Heart left ventricle (tissue), 16 donors: ENCODE measurements around the gene COL26A1. TPM values are rescaled to one million over a fixed set of nuclear protein-coding genes. Genes with fewer than 3 reads are reported as not detected.

ENCODE experiments used
- ATAC-seq, 4 donors: fragments of 200-7000 bp; cut with Tn5 transposase; one replicate each; pipeline ENCODE4 v1.9.1; 2020 to 2022; ENCODE audit warnings: moderate library complexity in 4 of 4, mild to moderate bottlenecking in 3 of 4, moderate number of reproducible peaks in 1 of 4
- DNase-seq, 5 donors: peaks; one replicate each; pipeline ENCODE4 v3.0.0-alpha.2; 2020
- H3K27ac ChIP-seq, 12 donors: fragments of 200-600 bp; sonication (generic) in 4 of 12; one replicate each; pipeline versions ENCODE4 v1.5.0 to v1.8.0; 2016 to 2022; ENCODE audit warnings: mild to moderate bottlenecking in 2 of 12
- H3K27me3 ChIP-seq, 9 donors: fragments of 200-600 bp; sonication (generic) in 2 of 9; one replicate each; pipeline versions ENCODE4 v1.5.1 to v1.8.0; 2016 to 2022; ENCODE audit warnings: mild to moderate bottlenecking in 3 of 9
- H3K36me3 ChIP-seq, 9 donors: fragments of 200-600 bp; sonication (generic) in 2 of 9; one replicate each; pipeline versions ENCODE4 v1.5.0 to v1.8.0; 2018 to 2022; ENCODE audit warnings: mild to moderate bottlenecking in 2 of 9
- H3K4me1 ChIP-seq, 12 donors: fragments of 200-600 bp; sonication (generic) in 4 of 12; one replicate each; pipeline versions ENCODE4 v1.5.0 to v1.8.0; 2016 to 2022; ENCODE audit warnings: mild to moderate bottlenecking in 3 of 12
- H3K4me3 ChIP-seq, 12 donors: fragments of 200-600 bp; sonication (generic) in 4 of 12; one replicate each; pipeline versions ENCODE4 v1.5.0 to v1.8.0; 2017 to 2022; ENCODE audit warnings: mild to moderate bottlenecking in 9 of 12, moderate library complexity in 4 of 12
- H3K9me3 ChIP-seq, 12 donors: fragments of 200-600 bp; sonication (generic) in 4 of 12; one replicate each; pipeline versions ENCODE4 v1.5.0 to v1.8.0; 2016 to 2022; ENCODE audit warnings: mild to moderate bottlenecking in 1 of 12
- CTCF ChIP-seq, 12 donors: fragments of 200-600 bp; sonication (generic) in 4 of 12; IDR thresholded peaks; one replicate each; pipeline versions ENCODE4 v1.5.0 to v1.8.0; 2018 to 2022; ENCODE audit warnings: antibody characterized with exemption in 12 of 12, mild to moderate bottlenecking in 5 of 12
- POLR2A ChIP-seq, 2 donors: fragments of 450-650 bp; IDR thresholded peaks; one replicate each; pipeline ENCODE4 v1.6.1; 2017; ENCODE audit warnings: antibody characterized with exemption in 2 of 2, mild to moderate bottlenecking in 2 of 2, moderate library complexity in 2 of 2
- WGBS, 4 donors: extraction: QIAGEN DNeasy Blood & Tissue Kit in 2 of 4; methylation state at CpG; one replicate each; pipeline versions ENCODE4 v1.1.5 to v1.1.7; 2013 to 2018; 5-methylcytosine and 5-hydroxymethylcytosine counted together
- intact Hi-C, 10 donors: fragments of 100-400 bp; cut with DNase I; formaldehyde crosslinking; loops; one replicate each; pipeline versions ENCODE4 v1.11.1 to v1.14.2; 2022
- polyA plus RNA-seq, 2 donors: library from polyadenylated mRNA; stranded (reverse); fragments of 200-250 nt; gene quantifications; one replicate each; pipeline ENCODE4 v1.2.3, GENCODE V29; 2013
- total RNA-seq, 9 donors: library from RNA; depleted of rRNA in 2 of 9; stranded (reverse); fragments of >200 nt in 2 of 9; fragmentation: NEBNext Ultra II Directional in 3 of 9; extraction: Animal tissue kit (Norgen Biotek cat#: 25700) in 3 of 9; gene quantifications; one replicate each; pipeline versions ENCODE4 v1.1.0 to v1.2.4, GENCODE V29; 2016 to 2023
- donor health status: ischemic (EF 13 %, LVEDD 7.1; RV severe dilation, severe dysfunction).
- donor health status: healthy with polysubstance abuse.
- donor health status: DM: no; HTN: yes; CAD: no.
- donor health status: DM: no; HTN: no; CAD: no.
- donor health status: ischemic (EF 25% LVEDD 6.9; RV normal size, moderate dysfunction).
- donor health status: ischemic (EF 25% LVEDD 5.7; RV mildly dilated, moderate dysfunction).
- donor health status: healthy.
- donor health status: DM: yes; HTN: yes; CAD: no.
- donor health status: ischemic (EF 35%, LVEDD 5.7; RV mildly dilated, moderate dysfunction).
- donor health status: nonischemic (EF 11% LVEDD 7.7; RV severe dilation, severe dysfunction).
- donor health status: DM: yes; HTN: yes; CAD: no.
- donor health status: PGD.
- donor health status: ischemic (EF 29% LVEDD 5.4; RV normal size, mild dysfunction).
- donor health status: nonischemic (EF 23%, LVEDD 6.1; RV moderate dilation, normal function).

Gene COL26A1
- total and polyA plus RNA-seq, 11 donors, result 0.08 to 2.1 TPM; not detected in 9

GRCh38 chr7:101606498-101606923, 243.8 kb downstream of the COL26A1 start:
- intact Hi-C loops, result loop anchor here in 8 of 10 donors (10.0 kb wide), 6 partner anchors 68 to 668 kb away; partner anchors contain the start of gene CUX1 (in 2 of the 8)
- H3K27ac ChIP-seq, result no peak overlapping the region
- 63 to 77% (median 68%) methylated on average over 2 of the region's 2 CpGs for WGBS, 4 donors
- DNase-seq, result peak in 1 of 5 donors; percentile 38
- H3K27me3 ChIP-seq, result peaks cover 0 to 6% (median 0%) of the 10 kb centered on the region in 9 donors
- no peak for ATAC-seq
- peaks cover 0 to 8% (median 0%) of the 10 kb centered on the region in 12 donors for H3K4me1 ChIP-seq
- H3K4me3 ChIP-seq, result no peak overlapping the region
- no peaks in the 10 kb centered on the region for H3K36me3 ChIP-seq
- TF ChIP-seq POLR2A (IDR thresholded peaks at IDR 0.05) (no peak), CTCF (IDR thresholded peaks at IDR 0.05) (no peak)
- no peaks in the 10 kb centered on the region for H3K9me3 ChIP-seq

Other genes with a start within 250 kb of the COL26A1 start
- 100 to 1,000 TPM in 1 of 9 donors, 10 to 100 TPM in 4, 1 to 10 TPM in 4; 1.3 to 153 (median 13.9) TPM for gene SERPINE1, start 235.8 kb upstream of the COL26A1 start, total RNA-seq
- gene SERPINE1, start 235.8 kb upstream of the COL26A1 start, polyA plus RNA-seq, result 100 to 1,000 TPM in 1 of 2 donors, 1 to 10 TPM in 1; 3.4 to 595 TPM
- 10 to 100 TPM in 8 of 9 donors, 1 to 10 TPM in 1; 9.9 to 24.5 (median 12.8) TPM for gene AP1S1, start 208.4 kb upstream of the COL26A1 start, total RNA-seq
- gene AP1S1, start 208.4 kb upstream of the COL26A1 start, polyA plus RNA-seq, result 10 to 100 TPM; 15.9 to 41.8 TPM
- gene VGF, start 197.3 kb upstream of the COL26A1 start, total RNA-seq, result under 1 TPM in 2 of 9 donors, not detected in 7; 0.09 to 0.19 TPM
- gene VGF, start 197.3 kb upstream of the COL26A1 start, polyA plus RNA-seq, result under 1 TPM in 1 of 2 donors, not detected in 1; 0.14 TPM
- under 1 TPM in 1 of 9 donors, not detected in 8; 0.23 TPM for gene NAT16, start 182.6 kb upstream of the COL26A1 start, total RNA-seq
- gene NAT16, start 182.6 kb upstream of the COL26A1 start, polyA plus RNA-seq, result not detected
- not detected for gene MOGAT3, start 161.8 kb upstream of the COL26A1 start, total RNA-seq
- gene MOGAT3, start 161.8 kb upstream of the COL26A1 start, polyA plus RNA-seq, result not detected
- 10 to 100 TPM; 27.4 to 77.6 (median 42.0) TPM for gene PLOD3, start 145.3 kb upstream of the COL26A1 start, total RNA-seq
- 10 to 100 TPM; 22.2 to 55.2 TPM for gene PLOD3, start 145.3 kb upstream of the COL26A1 start, polyA plus RNA-seq
- gene ZNHIT1, start 144.7 kb upstream of the COL26A1 start, total RNA-seq, result 10 to 100 TPM; 47.0 to 88.1 (median 51.3) TPM
- 100 to 1,000 TPM in 1 of 2 donors, 10 to 100 TPM in 1; 89.8 to 156 TPM for gene ZNHIT1, start 144.7 kb upstream of the COL26A1 start, polyA plus RNA-seq
- gene CLDN15, start 125.1 kb upstream of the COL26A1 start, total RNA-seq, result 10 to 100 TPM in 1 of 9 donors, 1 to 10 TPM in 8; 1.4 to 37.6 (median 2.2) TPM
- 1 to 10 TPM; 1.9 to 3.6 TPM for gene CLDN15, start 125.1 kb upstream of the COL26A1 start, polyA plus RNA-seq
- gene FIS1, start 117.8 kb upstream of the COL26A1 start, total RNA-seq, result 100 to 1,000 TPM; 249 to 491 (median 282) TPM
- gene FIS1, start 117.8 kb upstream of the COL26A1 start, polyA plus RNA-seq, result 100 to 1,000 TPM; 204 to 361 TPM
- 10 to 100 TPM; 15.7 to 39.3 (median 30.0) TPM for gene IFT22, start 41.1 kb upstream of the COL26A1 start, total RNA-seq
- gene IFT22, start 41.1 kb upstream of the COL26A1 start, polyA plus RNA-seq, result 10 to 100 TPM; 14.8 to 38.0 TPM